Peyer's patch (tissue), 4 donors: ENCODE results near the gene CRACR2A.

Source experiments
- CTCF ChIP-seq, 6 experiments: fragments of 450-650 bp in 4 of 6; fragments of 200-600 bp in 2 of 6; sonication (generic) in 1 of 6; IDR thresholded peaks; one replicate each; pipeline ENCODE4 v1.5.1; 2017 to 2019; ENCODE audit warnings: antibody characterized with exemption in 6 of 6, mild to moderate bottlenecking in 3 of 6, moderate library complexity in 1 of 6
- POLR2A ChIP-seq, 2 donors: fragments of 450-650 bp; IDR thresholded peaks; one replicate each; pipeline ENCODE4 v1.5.1; 2017; ENCODE audit warnings: antibody characterized with exemption in 2 of 2, mild to moderate bottlenecking in 2 of 2, moderate library complexity in 2 of 2

- TF ChIP-seq CTCF (IDR thresholded peaks at IDR 0.05) (no peak), POLR2A (IDR thresholded peaks at IDR 0.05) (no peak)
Observed at GRCh38 chr12:3713947-3714346, 39.0 kb downstream of the CRACR2A start.
